PC-3 (cell line): Measurements from ENCODE around the gene DNHD1. TPM values are rescaled to one million over a fixed set of nuclear protein-coding genes. Genes with fewer than 3 reads are reported as not detected.

Source experiments
- ATAC-seq: fragments of 200-7000 bp; cut with Tn5 transposase; 2 replicates; pipeline ENCODE4 v1.9.1; 2020; ENCODE audit warnings: mild to moderate bottlenecking, moderate library complexity
- BruUV-seq: library from RNA; stranded (reverse); fragments of 400-500 nt; replicated peaks from 2 replicates; lab custom pipeline; 2021; lab: Mats Ljungman, UMichigan
- CTCF ChIA-PET: fragments of 300-600 bp; sonication (Branson Sonifier 250); formaldehyde crosslinking; loops from one replicate; lab custom pipeline; 2022; ENCODE audit warnings: antibody characterized with exemption; lab: Charles Lee
- POLR2A ChIA-PET: fragments of 300-600 bp; sonication (Branson Sonifier 250); formaldehyde crosslinking; loops from one replicate; lab custom pipeline; 2022; ENCODE audit warnings: antibody characterized with exemption; ENCODE audit not compliant: unreplicated experiment; lab: Charles Lee
- DNase-seq: peaks from one replicate; pipeline ENCODE4 v3.0.0-alpha.2; 2015
- H2AFZ ChIP-seq: fragments of 300-600 bp; sonication (generic); 2 replicates; pipeline ENCODE4 v1.6.0; 2016; ENCODE audit warnings: antibody characterized with exemption, low read length
- H3F3A ChIP-seq: fragments of 300-600 bp; sonication (generic); one replicate; pipeline ENCODE4 v1.6.0; 2017; ENCODE audit warnings: antibody characterized with exemption, low read length, control low read depth, mild to moderate bottlenecking; ENCODE audit not compliant: unreplicated experiment
- H3K27ac ChIP-seq: fragments of 300-600 bp; sonication (generic); 2 replicates; pipeline ENCODE4 v1.5.1; 2016; ENCODE audit warnings: mild to moderate bottlenecking, low read length
- H3K27me3 ChIP-seq: fragments of 300-600 bp; sonication (generic); 2 replicates; pipeline ENCODE4 v1.6.1; 2016; ENCODE audit warnings: low read length, mixed read lengths
- H3K36me3 ChIP-seq: fragments of 300-600 bp; sonication (generic); 2 replicates; pipeline ENCODE4 v1.6.1; 2016; ENCODE audit warnings: low read depth, mixed run types, low read length, mixed read lengths
- H3K4me1 ChIP-seq: fragments of 300-600 bp; sonication (generic); 2 replicates; pipeline ENCODE4 v1.5.1; 2016; ENCODE audit warnings: low read length; ENCODE audit not compliant: insufficient read depth
- H3K4me2 ChIP-seq: fragments of 300-600 bp; sonication (generic); 2 replicates; pipeline ENCODE4 v1.6.0; 2016; ENCODE audit warnings: low read length
- H3K4me3 ChIP-seq: fragments of 300-600 bp; sonication (generic); 2 replicates; pipeline ENCODE4 v1.5.1; 2016; ENCODE audit warnings: mild to moderate bottlenecking, low read length, mixed read lengths
- H3K79me2 ChIP-seq: fragments of 300-600 bp; sonication (generic); 2 replicates; pipeline ENCODE4 v1.6.1; 2017; ENCODE audit warnings: low read length, mixed read lengths
- H3K9ac ChIP-seq: fragments of 300-600 bp; sonication (generic); 2 replicates; pipeline ENCODE4 v1.6.0; 2016; ENCODE audit warnings: mild to moderate bottlenecking, low read length
- H3K9me2 ChIP-seq: fragments of 300-600 bp; sonication (generic); replicated peaks from 2 replicates; pipeline ENCODE4 v1.6.1; 2016; ENCODE audit warnings: mixed run types, low read length, mixed read lengths
- H3K9me3 ChIP-seq: fragments of 300-600 bp; sonication (generic); 2 replicates; pipeline ENCODE4 v1.6.1; 2016; ENCODE audit warnings: low read length, mixed read lengths
- H4K20me1 ChIP-seq: fragments of 300-600 bp; sonication (generic); 2 replicates; pipeline ENCODE4 v1.6.1; 2016; ENCODE audit warnings: low read length, mixed read lengths
- CTCF ChIP-seq: fragments of 300-600 bp; sonication (generic); conservative IDR thresholded peaks from 2 replicates; pipeline ENCODE4 v1.5.1; 2017; ENCODE audit warnings: antibody characterized with exemption, low read depth, mild to moderate bottlenecking, low read length
- EZH2 ChIP-seq: fragments of 300-600 bp; sonication (generic); IDR thresholded peaks from one replicate; pipeline ENCODE4 v1.6.1; 2017; ENCODE audit warnings: antibody characterized with exemption, mild to moderate bottlenecking, low read length; ENCODE audit not compliant: unreplicated experiment
- EZH2phosphoT487 ChIP-seq: fragments of 300-600 bp; sonication (generic); IDR thresholded peaks from 2 replicates; pipeline ENCODE4 v1.6.1; 2018; ENCODE audit warnings: mild to moderate bottlenecking, antibody characterized with exemption, low read length, borderline replicate concordance
- intact Hi-C: fragments of 100-400 bp; cut with micrococcal nuclease; formaldehyde crosslinking; loops from 2 replicates; pipeline ENCODE4 v1.9.0; 2023
- total RNA-seq: library from RNA; depleted of rRNA; stranded (reverse); fragments of >200 nt; gene quantifications from 2 replicates; pipeline ENCODE4 v1.2.3, GENCODE V29; 2014

Gene DNHD1
- total RNA-seq, 1 experiment from 2014 or later = 9.3 TPM

GRCh38 chr11:6486938-6487337, 10.1 kb upstream of the DNHD1 start:
- Histone ChIP-seq H3K27ac (no peak overlapping the region), H3F3A (no peaks in the 10 kb centered on the region), H3K27me3 (no peaks in the 10 kb centered on the region), H3K4me2 (no peak overlapping the region), H2AFZ (no peak overlapping the region), H3K4me3 (no peak overlapping the region), H3K9me3 (no peaks in the 10 kb centered on the region), H4K20me1 (no peaks in the 10 kb centered on the region), H3K9me2 (no peaks in the 10 kb centered on the region), H3K4me1 (peaks cover 7% of the 10 kb centered on the region), H3K9ac (no peak overlapping the region), H3K36me3 (peaks cover 34% of the 10 kb centered on the region), H3K79me2 (peaks cover 26% of the 10 kb centered on the region)
- intact Hi-C loops = no loop called here
- no TSS peak for BruUV-seq
- DNase-seq (no peak), ATAC-seq (no peak)
- ChIA-PET CTCF (no interaction called here), POLR2A (no interaction called here)
- TF ChIP-seq EZH2 = no peak
- TF ChIP-seq CTCF = no peak
- TF ChIP-seq EZH2phosphoT487 = no peak

DNA sequence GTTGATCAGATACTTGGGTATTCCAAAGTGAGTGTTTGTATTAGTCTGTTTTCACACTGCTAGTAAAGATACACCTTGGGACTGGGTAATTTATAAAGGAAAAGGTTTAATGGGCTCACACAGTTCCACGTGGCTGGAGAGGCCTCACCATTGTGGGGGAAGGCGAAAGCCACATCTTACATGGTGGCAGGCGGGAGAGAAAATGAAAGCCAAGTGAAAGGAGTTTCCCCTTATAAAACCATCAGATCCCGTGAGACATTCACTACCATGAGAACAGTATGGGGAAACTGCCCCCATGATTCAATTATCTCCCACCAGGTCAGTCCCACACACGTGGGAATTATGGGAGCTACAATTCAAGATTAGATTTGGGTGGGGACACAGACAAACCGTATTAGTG, 8.7 kb upstream of the DNHD1 start:
- Histone ChIP-seq H3K9me3 (no peaks in the 10 kb centered on the region), H4K20me1 (no peaks in the 10 kb centered on the region), H3K36me3 (peaks cover 23% of the 10 kb centered on the region), H3F3A (no peaks in the 10 kb centered on the region), H3K4me2 (no peak overlapping the region), H3K9ac (no peak overlapping the region), H3K27ac (no peak overlapping the region), H3K4me3 (no peak overlapping the region), H3K9me2 (no peaks in the 10 kb centered on the region), H3K79me2 (peaks cover 12% of the 10 kb centered on the region), H2AFZ (no peak overlapping the region), H3K4me1 (no peaks in the 10 kb centered on the region), H3K27me3 (no peaks in the 10 kb centered on the region)
- no TSS peak for BruUV-seq
- DNase-seq (no peak), ATAC-seq (no peak)
- intact Hi-C loops = loop anchor here (2.0 kb wide), 1 partner anchor 14 kb away; no protein-coding TSS in a partner anchor
- POLR2A ChIA-PET = no interaction called here
- TF ChIP-seq EZH2 = no peak
- TF ChIP-seq CTCF = no peak
- TF ChIP-seq EZH2phosphoT487 = no peak
- CTCF ChIA-PET = no interaction called here

- ATAC-seq (no peak; the same call in 1 of the 2 replicates), DNase-seq (no peak)
- intact Hi-C loops = loop anchor here (2.0 kb wide), 1 partner anchor 14 kb away; no protein-coding TSS in a partner anchor
Observed at GRCh38 chr11:6488821-6489220, 8.3 kb upstream of the DNHD1 start.

More at GRCh38 chr11:6488821-6489220, 8.3 kb upstream of the DNHD1 start:
- Histone ChIP-seq H3K27me3 (no peaks in the 10 kb centered on the region), H3K4me2 (no peak overlapping the region), H3K9me3 (no peaks in the 10 kb centered on the region), H3K27ac (no peak overlapping the region), H3K4me1 (no peaks in the 10 kb centered on the region), H3K36me3 (peaks cover 18% of the 10 kb centered on the region), H3K9ac (no peak overlapping the region), H3K9me2 (no peaks in the 10 kb centered on the region), H3K4me3 (no peak overlapping the region), H3F3A (no peaks in the 10 kb centered on the region), H3K79me2 (peaks cover 7% of the 10 kb centered on the region), H4K20me1 (no peaks in the 10 kb centered on the region), H2AFZ (no peak overlapping the region)
- ChIA-PET CTCF (no interaction called here), POLR2A (no interaction called here)
- TF ChIP-seq EZH2 (no peak), CTCF (no peak), EZH2phosphoT487 (no peak)
- BruUV-seq = no TSS peak
